HG03135 (cell line): Measurements from ENCODE around the gene NSD1.

Experiments
- ATAC-seq: cut with Tn5 transposase; IDR thresholded peaks from one replicate; pipeline ENCODE4 v1.9.1; 2021; ENCODE audit warnings: mild to moderate bottlenecking, moderate library complexity; ENCODE audit not compliant: unreplicated experiment

Gene NSD1

GRCh38 chr5:177269976-177270375 is 136.4 kb downstream of the NSD1 start:
- ATAC-seq: no peak

- no peak for ATAC-seq
Measured at GRCh38 chr5:177270653-177271052, 137.1 kb downstream of the NSD1 start.

DNA sequence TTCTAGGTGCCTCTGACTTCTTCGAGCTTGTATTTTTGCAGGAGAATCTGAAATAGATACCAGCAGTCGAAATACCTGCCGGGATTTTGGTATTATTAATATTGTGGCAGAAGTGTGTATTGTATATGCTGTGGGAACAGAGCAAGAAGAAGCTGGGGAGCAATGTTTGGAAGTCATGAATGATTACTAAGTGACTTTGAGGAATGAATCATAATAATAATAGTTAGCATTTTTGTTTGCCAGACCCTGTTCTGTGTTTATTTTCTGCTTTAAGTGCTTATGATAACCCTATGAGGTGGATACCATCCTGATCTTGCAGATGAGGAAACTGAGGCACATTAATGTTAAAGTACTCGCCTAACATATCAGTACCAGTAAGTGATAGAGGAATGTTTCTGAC is 137.5 kb downstream of the NSD1 start:
- ATAC-seq: no peak

DNA sequence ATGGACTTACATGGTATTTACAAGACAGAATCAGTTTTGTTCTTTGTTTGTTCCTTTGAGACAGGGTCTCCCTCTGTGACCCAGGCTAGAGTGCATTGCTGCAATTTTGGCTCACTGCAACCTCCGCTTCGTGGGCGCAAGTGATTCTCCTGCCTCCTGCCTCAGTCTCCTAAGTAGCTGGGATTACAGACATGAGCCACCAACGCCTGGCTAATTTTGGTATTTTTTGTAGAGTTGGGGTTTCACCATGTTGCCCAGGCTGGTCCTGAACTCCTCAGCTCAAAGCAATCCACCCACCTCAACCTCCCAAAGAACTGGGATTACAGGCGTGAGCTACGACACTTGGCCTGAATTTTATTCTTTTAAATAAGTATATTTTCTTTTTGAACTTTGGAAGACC is 142.3 kb downstream of the NSD1 start:
- ATAC-seq: no peak

- ATAC-seq: no peak
Measured at GRCh38 chr5:177276886-177277285, 143.3 kb downstream of the NSD1 start.

DNA sequence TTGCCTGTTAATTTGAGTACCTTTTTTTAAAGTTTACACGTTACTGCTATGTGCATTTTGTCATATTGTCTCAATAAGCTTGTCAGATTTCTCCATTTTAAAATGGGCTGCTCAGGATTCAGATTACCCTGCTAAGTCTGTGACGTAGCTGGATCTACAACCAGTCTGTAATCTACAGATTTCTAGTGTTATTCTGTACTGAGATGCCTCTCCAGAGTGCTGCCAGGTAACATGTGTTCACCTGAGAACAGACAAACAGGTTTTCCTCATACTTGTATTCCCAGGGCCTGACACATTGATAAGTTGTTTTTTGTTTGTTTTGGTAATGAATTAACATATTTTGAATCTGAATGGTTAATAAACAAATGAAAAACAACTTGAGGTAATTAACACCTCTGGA is 154.6 kb downstream of the NSD1 start:
- no peak for ATAC-seq

DNA sequence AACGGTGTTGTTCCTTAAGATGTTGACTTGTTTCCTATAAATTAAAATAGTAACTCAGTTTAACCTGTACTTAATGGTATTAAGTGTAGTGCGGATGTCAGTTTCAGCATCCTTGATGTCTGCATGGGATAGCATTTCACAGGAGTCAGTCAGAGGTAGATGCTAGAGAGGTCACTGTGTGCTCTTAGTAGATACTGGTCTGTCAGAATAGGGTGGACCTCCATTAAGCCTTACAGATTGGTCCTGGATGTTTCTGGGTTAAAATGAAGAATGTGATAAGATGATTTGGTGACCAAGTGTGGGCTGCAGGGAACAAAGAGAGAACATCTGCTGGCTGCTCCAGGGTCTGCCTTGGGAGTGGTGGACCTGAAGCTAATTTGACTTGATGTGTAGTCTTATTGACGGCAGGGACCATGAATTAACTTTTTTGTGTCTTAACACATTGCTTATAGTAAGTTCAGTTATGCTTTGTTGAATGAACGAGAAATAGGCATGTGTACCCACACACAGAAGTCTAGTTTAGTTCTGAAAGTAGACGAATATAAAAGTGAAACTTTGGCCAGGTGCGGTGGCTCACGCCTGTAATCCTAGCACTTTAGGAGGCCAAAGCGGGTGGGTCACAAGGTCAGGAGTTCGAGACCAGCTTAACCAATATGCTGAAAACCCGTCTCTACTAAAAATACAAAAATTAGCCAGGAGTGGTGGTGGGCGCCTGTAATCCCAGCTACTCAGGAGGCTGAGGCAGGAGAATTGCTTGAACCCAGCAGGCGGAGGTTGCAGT is 157.4 kb downstream of the NSD1 start:
- ATAC-seq: no peak

- ATAC-seq: no peak
Measured at GRCh38 chr5:177291735-177292134, 158.2 kb downstream of the NSD1 start.

GRCh38 chr5:177293819-177294581 is 160.4 kb downstream of the NSD1 start:
- ATAC-seq: no peak

DNA sequence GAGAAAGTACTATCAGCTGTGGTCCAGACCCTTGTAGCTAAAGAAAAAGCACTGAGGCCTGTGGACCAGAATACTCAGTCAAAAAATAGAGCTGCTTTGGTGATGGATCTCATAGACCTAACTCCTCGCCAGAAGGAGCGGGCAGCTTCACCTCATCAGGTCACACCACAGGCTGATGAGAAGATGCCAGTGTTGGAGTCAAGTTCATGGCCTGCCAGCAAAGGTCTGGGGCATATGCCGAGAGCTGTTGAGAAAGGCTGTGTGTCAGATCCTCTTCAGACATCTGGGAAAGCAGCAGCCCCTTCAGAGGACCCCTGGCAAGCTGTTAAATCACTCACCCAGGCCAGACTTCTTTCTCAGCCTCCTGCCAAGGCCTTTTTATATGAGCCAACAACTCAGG is 161.1 kb downstream of the NSD1 start:
- no peak for ATAC-seq

- no peak for ATAC-seq
Measured at GRCh38 chr5:177295924-177296323, 162.4 kb downstream of the NSD1 start.

DNA sequence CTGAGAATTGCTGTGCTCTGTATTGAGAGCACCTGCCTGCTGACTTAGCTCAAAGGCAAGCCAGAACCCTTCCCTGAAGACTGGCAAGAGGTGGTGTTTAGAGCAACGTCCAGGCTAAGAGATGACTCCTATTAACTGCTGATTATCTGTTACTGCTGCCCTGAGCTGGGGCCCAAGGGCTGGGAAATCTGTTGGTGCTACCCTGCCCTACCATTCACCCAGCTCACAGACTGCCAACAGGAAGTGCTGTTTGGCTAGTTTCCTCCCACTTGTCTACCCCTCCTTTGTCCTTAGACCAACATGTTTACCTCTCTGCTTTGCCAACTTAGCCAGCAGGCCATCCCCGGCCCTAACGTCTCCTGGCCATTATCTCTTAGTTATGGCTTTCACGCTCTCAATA is 163.0 kb downstream of the NSD1 start:
- no peak for ATAC-seq

DNA sequence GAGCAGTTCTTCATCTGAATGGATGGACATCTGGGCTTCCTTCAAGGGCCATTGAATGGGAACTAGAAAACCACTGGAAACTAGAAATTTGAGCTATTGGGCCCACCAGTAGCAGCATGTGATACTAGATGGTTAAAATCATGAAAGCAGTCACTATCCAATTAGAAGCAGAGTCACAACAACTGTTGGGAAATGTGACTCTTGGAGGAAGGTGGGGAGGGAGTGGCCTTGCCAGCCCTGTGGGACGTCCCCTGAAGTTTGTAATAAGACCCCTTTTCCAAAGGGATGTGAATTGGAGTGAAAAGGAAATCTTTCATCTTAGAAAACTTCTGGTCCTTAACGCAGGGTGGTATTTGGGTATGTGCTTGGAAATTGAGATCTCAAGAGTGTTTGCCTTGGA is 164.3 kb downstream of the NSD1 start:
- ATAC-seq: no peak

- ATAC-seq: no peak
Measured at GRCh38 chr5:177299697-177300096, 166.1 kb downstream of the NSD1 start.

DNA sequence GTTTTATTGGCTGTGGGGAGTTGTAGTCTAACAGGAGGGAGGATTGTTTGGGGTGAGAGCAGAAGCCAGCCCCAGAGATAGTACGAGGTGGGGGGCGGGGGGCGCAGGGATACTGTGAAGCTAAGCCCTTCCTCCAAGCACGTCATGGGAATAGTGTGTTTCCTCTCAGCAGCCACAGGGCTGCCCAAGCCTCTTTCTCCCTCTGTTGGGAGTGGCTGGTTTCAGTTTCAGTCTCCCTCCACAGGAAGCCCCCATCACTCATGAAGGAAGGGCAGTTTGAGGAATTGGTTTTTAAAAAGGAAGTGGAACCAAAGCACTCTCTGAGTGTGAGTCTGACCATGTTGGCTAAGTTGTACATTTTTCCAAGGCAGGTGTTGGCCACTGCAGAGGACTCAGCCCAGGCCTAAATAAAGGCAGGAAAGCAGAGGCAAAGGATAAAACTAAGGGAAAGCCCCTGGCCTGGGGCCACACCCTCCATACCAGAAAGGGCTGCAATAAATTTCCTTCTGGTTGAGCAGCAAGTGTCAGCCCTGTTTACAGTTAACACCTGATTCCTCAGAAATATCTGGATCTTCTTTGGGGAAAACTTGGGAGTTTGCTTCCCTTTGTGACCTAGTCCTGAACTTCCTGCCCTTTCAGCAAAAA is 166.8 kb downstream of the NSD1 start:
- peak; percentile 40 for ATAC-seq

GRCh38 chr5:177300951-177301350 is 167.4 kb downstream of the NSD1 start:
- ATAC-seq: no peak

DNA sequence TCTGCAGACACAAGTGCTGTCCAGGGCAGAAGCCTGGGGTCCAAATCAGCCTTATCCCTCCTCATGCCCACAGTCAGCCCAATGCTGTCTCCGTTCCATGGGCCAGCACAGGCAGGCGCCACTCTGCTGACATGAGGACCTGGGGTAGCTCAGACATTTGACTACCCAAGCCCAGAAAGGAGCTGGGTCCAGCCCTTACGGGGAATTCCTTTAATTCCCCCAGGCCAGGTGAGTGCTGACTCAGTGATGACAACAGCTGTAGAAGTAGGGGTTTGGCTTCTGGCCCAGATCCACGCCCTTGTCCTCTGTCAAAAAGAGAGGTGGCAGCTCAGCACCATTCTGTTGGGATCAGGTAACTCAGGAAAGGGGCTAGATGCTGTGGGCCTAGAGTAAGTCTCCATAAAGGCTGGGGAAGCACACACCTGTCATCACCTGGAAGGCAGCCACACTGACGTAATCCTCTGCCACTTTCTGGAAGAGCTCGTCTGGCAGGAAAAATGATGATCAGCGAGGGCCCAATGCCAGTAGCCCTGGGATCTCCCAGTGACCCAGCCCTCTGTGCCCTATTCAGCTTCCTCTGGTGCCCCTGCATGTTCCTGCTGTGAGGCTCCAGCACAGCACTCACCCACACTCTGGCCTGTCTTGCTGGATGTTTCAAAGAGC is 168.1 kb downstream of the NSD1 start:
- ATAC-seq: no peak

GRCh38 chr5:177302354-177303110 is 169.0 kb downstream of the NSD1 start:
- no peak for ATAC-seq

GRCh38 chr5:177303121-177303924 is 169.8 kb downstream of the NSD1 start, which contains the start of the genes PRELID1 and RAB24:
TSS of gene PRELID1 (plus strand) at chr5:177303799. CDS start at chr5:177303986, 187 bp downstream.
TSS of gene RAB24 (minus strand) at chr5:177303719. CDS start at chr5:177303288, 431 bp downstream.
- peak; percentile 64 for ATAC-seq
